Measurements from ENCODE around the gene ZNF444. TPM values are rescaled to one million over a fixed set of nuclear protein-coding genes. Genes with fewer than 3 reads are reported as not detected.

ZNF444 gene
- total and polyA plus RNA-seq, 9 of the 15 experiments (the other 6 are each of a cell fraction or from before 2014, with no cell fraction given), result 0.39 to 40.0 (median 6.9) TPM

GRCh38 chr19:56152644-56153043, 11.6 kb downstream of the ZNF444 start (continued):
- no peak for TF ChIP-seq CHD7 (IDR thresholded peaks at IDR 0.05; ENCODE audit: low read depth, low read length)
